ENCODE data around the gene ILDR1.

Gene ILDR1

DNA sequence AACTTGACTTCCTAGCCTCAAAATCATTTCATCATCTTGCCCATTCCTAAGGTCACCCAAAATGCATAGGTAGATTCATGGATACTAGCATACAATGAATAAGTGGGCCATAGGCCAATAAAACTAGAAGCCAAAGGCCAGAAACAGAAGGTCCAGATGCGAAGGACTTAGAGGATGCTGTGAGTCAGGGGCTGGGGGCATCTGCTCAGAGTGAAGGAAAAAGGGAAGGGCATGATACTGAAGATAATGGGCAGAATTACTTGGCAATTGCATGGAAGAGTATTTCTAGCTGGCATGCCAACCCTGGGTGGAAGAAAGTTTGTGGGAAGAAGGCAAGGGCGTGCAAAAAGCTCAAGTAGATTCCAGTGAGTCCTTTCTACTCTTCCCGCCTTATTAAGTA is 27.5 kb downstream of the ILDR1 start:
- DNase-seq = no peak

DNA sequence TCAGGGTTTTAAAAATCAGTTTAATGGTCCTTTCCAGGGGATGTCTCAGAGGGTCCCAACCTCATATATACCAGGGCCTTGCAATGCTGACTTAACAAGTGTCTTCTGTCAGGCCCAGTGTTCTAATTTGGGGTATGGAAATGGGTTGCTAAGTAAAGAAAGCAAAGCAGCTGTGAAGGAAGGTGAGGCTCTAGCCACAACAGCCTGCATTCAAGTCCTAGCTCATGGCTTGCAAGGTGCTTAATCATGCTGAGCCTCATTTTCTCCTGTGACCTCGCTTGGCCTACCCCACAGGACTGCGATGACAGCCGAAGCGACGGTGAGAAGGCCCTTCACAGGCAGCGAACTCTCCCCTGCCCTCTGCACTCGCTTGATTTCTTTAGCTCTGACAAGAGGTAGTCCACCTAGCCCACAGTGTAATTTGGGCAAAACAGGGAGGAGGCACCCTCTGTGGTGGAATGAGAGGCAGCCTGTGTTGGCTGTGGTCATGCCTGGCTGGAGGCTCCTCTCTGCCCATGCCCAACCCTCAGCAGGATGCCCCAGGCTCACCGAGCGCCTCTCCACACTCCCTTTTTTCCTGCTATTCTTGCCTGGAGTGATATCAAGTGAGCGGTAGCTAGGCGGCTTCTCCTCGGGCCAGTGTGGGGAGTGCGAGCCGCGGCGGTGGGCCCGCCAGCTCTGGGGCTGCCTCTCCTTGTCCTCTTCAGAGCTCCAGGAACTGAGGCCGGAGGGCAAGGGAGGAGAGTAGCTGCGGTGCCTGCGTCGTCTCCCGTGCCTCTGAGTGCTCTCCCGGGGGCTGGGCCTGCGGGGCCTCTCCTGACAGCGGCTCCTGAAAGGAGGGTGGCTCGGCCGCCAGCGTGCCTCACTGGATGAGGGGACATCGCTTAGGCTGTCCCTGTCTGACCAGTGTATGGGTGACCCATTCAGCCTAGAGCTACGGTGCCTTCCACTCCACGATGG is 29.2 kb downstream of the ILDR1 start:
- DNase-seq = no peak

DNA sequence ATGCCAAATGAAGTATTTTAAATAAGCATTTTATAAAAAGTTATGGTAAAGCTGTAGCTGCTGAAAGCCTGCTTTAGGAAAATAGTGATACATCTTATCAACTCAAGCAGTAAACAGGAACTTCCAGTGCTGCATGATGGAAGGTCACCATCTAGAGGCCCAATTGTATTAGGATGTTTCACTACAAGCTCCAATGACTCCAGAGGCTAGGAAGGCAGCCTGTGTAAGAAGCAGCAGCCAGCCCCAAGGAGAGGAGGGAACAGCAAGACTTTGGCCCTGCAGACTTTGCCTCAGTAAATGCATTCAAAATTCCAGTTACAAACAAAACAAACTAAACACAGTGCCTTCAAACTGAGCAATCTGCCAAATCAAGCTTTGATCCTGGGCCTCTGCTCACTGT is 32.1 kb downstream of the ILDR1 start:
- no peak for DNase-seq

DNA sequence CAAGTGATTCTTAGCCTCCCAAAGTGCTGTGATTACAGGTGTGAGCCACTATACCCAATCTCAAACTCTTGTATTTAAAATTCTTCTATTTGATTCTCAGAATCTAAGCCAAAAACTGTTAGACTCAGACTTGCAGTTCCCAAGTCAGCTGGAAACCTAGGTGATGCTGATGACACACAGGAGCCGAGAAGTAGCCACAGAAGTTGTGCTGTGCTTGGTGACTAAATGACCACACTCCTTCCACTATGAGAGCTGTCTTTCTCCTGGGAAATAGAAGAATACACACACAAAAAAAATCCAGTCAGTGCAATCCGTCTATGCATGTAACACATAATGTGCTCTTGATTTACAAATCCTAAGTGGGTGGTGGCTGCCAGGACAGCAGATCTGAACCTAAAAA is 33.9 kb downstream of the ILDR1 start:
- no peak for DNase-seq

GRCh38 chr3:121985846-121986245 is 36.2 kb downstream of the ILDR1 start:
- DNase-seq = no peak

GRCh38 chr3:121981473-121981872 is 40.6 kb downstream of the ILDR1 start:
- DNase-seq = no peak

GRCh38 chr3:121980450-121980796 is 41.6 kb downstream of the ILDR1 start:
- no peak for DNase-seq

DNA sequence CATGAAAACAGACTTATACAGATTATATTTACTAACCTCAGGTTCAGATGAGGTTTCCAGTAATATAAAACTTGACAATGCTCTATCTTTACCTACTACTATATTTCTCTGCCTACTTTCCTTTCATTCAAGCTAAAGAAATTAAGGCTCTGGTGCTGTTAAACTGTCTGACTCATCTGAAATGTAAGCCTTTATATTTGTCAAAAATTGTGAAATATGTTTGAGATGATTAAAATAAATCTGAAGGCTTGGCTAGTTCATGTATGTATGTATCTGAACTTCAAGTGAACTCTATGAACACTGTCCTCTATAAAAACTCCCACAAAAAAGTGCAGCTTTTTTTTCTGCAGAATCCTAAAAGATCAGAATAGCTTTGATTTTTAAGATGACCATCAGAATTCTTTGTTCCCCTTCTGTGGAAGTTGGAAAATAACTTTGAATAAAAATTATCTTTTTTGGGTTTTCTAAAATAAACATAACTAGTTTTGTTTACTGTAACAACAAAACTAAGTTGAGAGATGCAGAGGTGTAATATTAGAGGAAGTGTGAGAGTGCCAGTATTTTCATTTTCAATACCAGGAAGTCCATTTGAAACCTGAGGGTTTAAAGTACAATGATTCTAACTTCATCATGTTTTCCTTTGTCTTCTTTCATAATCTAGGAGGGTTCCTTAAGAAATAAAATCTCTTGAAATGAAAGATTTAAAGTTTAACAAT is 42.2 kb downstream of the ILDR1 start:
- DNase-seq = no peak

GRCh38 chr3:121979246-121979645 is 42.8 kb downstream of the ILDR1 start:
- no peak for DNase-seq

GRCh38 chr3:121976727-121977126 is 45.3 kb downstream of the ILDR1 start:
- no peak for DNase-seq

DNA sequence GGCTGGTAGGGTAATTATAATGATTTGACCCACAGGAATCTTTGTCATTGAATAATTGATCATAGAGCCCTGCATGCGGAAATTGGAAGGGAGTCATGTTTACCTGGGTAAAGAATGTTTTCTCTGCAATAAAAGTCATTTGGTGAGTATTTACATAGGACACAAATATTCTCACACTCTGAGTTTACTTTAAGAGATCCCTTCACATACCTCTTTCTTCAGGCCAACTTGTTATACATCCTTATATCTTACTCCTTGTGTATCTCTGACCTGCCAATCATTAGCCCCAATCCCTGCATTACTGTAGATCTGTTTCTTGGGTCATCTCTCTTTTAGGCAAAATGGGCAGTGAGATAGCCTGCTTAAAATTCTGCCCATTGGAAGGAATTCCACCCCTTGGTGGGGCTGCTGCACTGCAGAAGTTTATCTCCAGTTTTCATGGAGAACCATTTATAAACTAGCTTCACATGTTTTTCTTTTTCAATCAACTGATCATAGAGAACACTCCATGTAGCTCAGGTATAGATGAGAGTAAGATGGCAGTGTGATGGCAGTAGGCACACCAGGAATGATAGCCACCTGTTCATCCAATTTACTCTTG is 46.2 kb downstream of the ILDR1 start:
- DNase-seq = no peak

- DNase-seq = no peak
Observed at GRCh38 chr3:121974601-121975111, 47.4 kb downstream of the ILDR1 start.

DNA sequence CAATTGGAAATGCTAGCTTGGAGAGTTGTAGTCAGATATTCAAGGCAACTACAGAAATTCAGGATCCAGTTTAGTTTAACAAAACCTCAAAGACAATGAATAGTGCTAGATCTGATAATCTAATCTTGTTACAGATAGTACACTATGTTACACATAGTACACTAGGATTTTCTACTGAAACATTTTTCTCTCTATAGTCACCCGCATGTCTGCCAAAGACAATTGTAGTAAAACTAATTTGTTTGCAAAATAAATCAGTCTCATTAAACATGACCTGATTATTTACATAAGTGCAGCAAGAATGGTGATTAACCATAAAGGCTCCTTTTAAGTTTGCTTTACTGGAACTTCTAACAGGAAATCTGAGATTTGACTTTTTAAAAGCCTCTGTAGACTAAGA is 52.0 kb downstream of the ILDR1 start:
- no peak for DNase-seq

DNA sequence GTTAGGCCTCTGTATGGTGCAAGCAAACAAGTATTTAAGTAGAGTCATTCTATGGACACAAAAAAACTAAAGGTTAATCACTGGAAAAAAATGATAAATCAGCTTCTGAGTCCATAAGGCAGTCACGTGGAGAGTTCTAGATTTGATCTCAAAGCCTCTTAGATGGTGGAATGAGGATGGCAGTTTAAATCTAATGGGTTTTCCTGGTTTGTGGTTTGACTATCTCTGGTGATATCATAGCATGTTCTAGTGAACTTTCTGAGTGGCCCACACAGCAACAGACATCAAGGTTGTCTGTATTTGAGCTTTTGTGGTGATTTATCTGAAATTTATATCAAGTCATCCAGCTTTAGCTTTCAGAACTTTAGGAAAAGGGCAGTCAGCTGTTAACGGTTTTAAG is 52.4 kb downstream of the ILDR1 start:
- DNase-seq = no peak

DNA sequence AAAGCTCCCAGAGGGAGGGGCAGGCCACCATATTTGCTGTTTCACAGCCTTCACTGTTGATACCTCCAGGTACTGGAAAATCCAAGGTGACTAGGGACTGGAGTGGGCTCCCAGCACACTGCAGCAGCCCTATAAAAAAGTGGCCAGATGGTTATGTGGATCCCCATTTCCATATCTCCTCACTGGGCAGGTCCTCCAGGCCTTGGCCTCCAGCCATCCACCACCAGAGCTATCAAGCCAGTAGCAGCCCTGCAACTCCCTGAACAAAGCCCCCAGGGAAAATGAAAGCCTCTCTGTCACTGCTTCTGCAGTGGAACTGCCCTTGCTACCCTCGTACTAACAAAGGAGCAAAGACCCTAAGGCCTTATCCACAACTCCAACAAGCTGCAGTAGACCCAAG is 58.4 kb downstream of the ILDR1 start:
- DNase-seq = no peak

GRCh38 chr3:121962443-121962842 is 59.6 kb downstream of the ILDR1 start:
- no peak for DNase-seq

- DNase-seq = no peak
Observed at GRCh38 chr3:121961283-121961682, 60.8 kb downstream of the ILDR1 start.

DNA sequence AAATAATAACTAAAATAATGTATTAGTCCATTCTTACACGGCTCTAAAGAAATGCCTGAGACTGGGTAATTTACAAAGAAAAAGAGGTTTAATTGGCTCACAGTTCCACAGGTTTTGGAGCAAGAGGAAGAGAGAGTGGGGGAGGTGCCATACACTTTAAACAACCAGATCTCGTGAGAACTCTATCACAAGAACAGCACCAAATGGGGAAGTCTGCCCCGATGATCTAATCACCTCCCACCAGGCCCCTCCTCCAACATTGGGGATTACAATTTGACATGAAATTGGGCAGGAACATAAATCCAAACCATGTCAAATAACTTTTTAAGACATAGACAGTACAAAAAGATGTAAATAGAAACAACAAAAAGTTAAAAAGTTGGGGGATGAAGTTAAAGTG is 63.2 kb downstream of the ILDR1 start:
- no peak for DNase-seq

DNA sequence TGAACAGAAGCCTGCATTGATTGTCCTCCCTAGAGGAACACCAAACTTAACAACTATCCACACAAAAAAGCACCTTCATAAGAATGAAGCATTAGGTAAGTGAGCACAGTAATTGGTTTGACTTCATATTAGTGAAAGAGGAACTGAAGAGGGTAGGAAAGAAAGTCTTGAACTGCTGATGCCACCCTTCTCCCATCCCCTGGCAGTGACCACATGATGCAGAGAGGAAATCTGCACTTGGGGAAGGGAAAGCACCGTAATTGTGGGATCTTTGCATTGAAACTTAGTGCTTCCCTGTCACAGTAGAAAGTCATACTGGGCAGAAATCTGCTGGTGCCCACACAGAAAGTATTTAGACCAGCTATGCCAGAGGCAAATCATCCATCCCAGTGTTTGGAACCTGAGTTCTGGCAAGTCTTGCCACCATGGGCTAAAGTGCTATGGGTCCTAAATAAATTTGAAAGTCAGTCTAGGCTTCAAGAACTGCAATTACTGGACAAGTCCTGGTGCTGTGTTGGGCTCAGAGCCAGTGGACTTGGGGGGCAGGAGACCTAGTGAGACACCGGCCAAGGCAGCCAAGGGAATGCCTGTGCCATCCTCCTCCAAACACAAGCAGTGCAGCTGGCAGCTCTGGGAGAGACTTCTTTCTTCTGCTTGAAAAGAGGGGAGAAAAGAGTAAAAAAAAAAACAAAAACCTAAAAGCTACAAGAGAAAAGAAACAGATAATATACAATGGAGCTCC is 64.2 kb downstream of the ILDR1 start:
- DNase-seq = peak in 14 of 51 donors; percentile 0 to 18 (median 6)

- no peak for DNase-seq
Observed at GRCh38 chr3:121956363-121956762, 65.7 kb downstream of the ILDR1 start.

- no peak for DNase-seq
Observed at GRCh38 chr3:121951291-121951919, 70.6 kb downstream of the ILDR1 start.
